Embryonic facial prominence (tissue), 1 donor: ENCODE data around the gene ATAD3C.
A peak's percentile ranks its signal among the peaks of the same experiment; 100 is the strongest.

Source experiments
- DNase-seq: peaks from one replicate; pipeline ENCODE4 v3.0.0-alpha.2; 2016; ENCODE audit errors: extremely low spot score

Gene ATAD3C

GRCh38 chr1:1430992-1431844, 18.3 kb upstream of the ATAD3C start:
- DNase-seq: no peak

GRCh38 chr1:1431845-1432273, 17.6 kb upstream of the ATAD3C start:
- DNase-seq: no peak

- no peak for DNase-seq
Measured at GRCh38 chr1:1432274-1432950, 17.1 kb upstream of the ATAD3C start.

GRCh38 chr1:1432951-1433803, 16.3 kb upstream of the ATAD3C start:
- DNase-seq: no peak

- DNase-seq: no peak
Measured at GRCh38 chr1:1433804-1434130, 15.7 kb upstream of the ATAD3C start.

- peak; percentile 24 for DNase-seq
Measured at GRCh38 chr1:1434131-1434823, 15.2 kb upstream of the ATAD3C start.

- no peak for DNase-seq
Measured at GRCh38 chr1:1434824-1435105, 14.7 kb upstream of the ATAD3C start.

GRCh38 chr1:1435106-1435903, 14.2 kb upstream of the ATAD3C start, which contains the start of gene VWA1:
VWA1 (plus strand) TSS chr1:1435690; CDS start chr1:1435749, 59 bp downstream.
- peak; percentile 12 for DNase-seq

GRCh38 chr1:1435911-1436629, 13.4 kb upstream of the ATAD3C start:
- no peak for DNase-seq

- no peak for DNase-seq
Measured at GRCh38 chr1:1436630-1437032, 12.9 kb upstream of the ATAD3C start.

GRCh38 chr1:1437033-1437903, 12.2 kb upstream of the ATAD3C start:
- DNase-seq: no peak

GRCh38 chr1:1437904-1438376, 11.5 kb upstream of the ATAD3C start:
- DNase-seq: no peak

GRCh38 chr1:1438531-1439381, 10.7 kb upstream of the ATAD3C start:
- DNase-seq: no peak

- no peak for DNase-seq
Measured at GRCh38 chr1:1439546-1440261, 9.8 kb upstream of the ATAD3C start.

GRCh38 chr1:1440262-1441001, 9.1 kb upstream of the ATAD3C start:
- no peak for DNase-seq

- DNase-seq: no peak
Measured at GRCh38 chr1:1441002-1441888, 8.2 kb upstream of the ATAD3C start.
